PC-9 (cell line): ENCODE measurements around the gene BCKDHA. TPM values are rescaled to one million over a fixed set of nuclear protein-coding genes. Genes with fewer than 3 reads are reported as not detected.

ENCODE experiments used
- BruUV-seq: library from RNA; stranded (reverse); fragments of 400-500 nt; replicated peaks from 2 replicates; lab custom pipeline; 2021; lab: Mats Ljungman, UMichigan
- CTCF ChIA-PET: fragments of 300-600 bp; sonication (Branson Sonifier 250); formaldehyde crosslinking; loops from one replicate; lab custom pipeline; 2022; ENCODE audit warnings: antibody characterized with exemption; lab: Charles Lee
- POLR2A ChIA-PET: fragments of 300-600 bp; sonication (Branson Sonifier 250); formaldehyde crosslinking; loops from one replicate; lab custom pipeline; 2022; ENCODE audit warnings: antibody characterized with exemption; ENCODE audit not compliant: unreplicated experiment; lab: Charles Lee
- DNase-seq, 2 experiments: peaks; one replicate each; pipeline versions ENCODE4 v3.0.0 to v3.0.0-alpha.2; 2015 to 2022; ENCODE audit warnings: mixed read lengths in 1 of 2
- H2AFZ ChIP-seq: fragments of 200-600 bp; sonication (generic); 2 replicates; pipeline ENCODE4 v1.8.1; 2017; ENCODE audit warnings: antibody characterized with exemption
- H3F3A ChIP-seq: fragments of 200-600 bp; sonication (generic); 2 replicates; pipeline ENCODE4 v1.8.1; 2017; ENCODE audit warnings: antibody characterized with exemption, mild to moderate bottlenecking, low read depth; ENCODE audit not compliant: insufficient read depth
- H3K27ac ChIP-seq: fragments of 200-600 bp; sonication (generic); 2 replicates; pipeline ENCODE4 v1.6.1; 2016; ENCODE audit warnings: mixed run types
- H3K27me3 ChIP-seq: fragments of 200-600 bp; sonication (generic); 2 replicates; pipeline ENCODE4 v1.6.1; 2016; ENCODE audit warnings: low read depth, mixed run types; ENCODE audit not compliant: insufficient read depth
- H3K36me3 ChIP-seq: fragments of 200-600 bp; sonication (generic); 2 replicates; pipeline ENCODE4 v1.6.1; 2016; ENCODE audit warnings: low read depth, mixed run types
- H3K4me1 ChIP-seq: fragments of 200-600 bp; sonication (generic); replicated peaks from 2 replicates; pipeline ENCODE4 v1.6.1; 2016; ENCODE audit warnings: mixed run types; ENCODE audit not compliant: insufficient read depth
- H3K4me2 ChIP-seq: fragments of 200-600 bp; sonication (generic); 2 replicates; pipeline ENCODE4 v1.6.1; 2017; ENCODE audit warnings: mixed run types
- H3K4me3 ChIP-seq: fragments of 200-600 bp; sonication (generic); 2 replicates; pipeline ENCODE4 v1.6.1; 2016; ENCODE audit warnings: mixed run types
- H3K79me2 ChIP-seq: fragments of 200-600 bp; sonication (generic); 2 replicates; pipeline ENCODE4 v1.6.1; 2017; ENCODE audit warnings: low read depth, mixed run types
- H3K9me2 ChIP-seq: fragments of 200-600 bp; sonication (generic); 2 replicates; pipeline ENCODE4 v1.8.1; 2017; ENCODE audit warnings: mild to moderate bottlenecking; ENCODE audit not compliant: insufficient read depth
- H3K9me3 ChIP-seq: fragments of 200-600 bp; sonication (generic); 2 replicates; pipeline ENCODE4 v1.8.1; 2016; ENCODE audit warnings: low read depth; ENCODE audit not compliant: insufficient read depth
- H4K20me1 ChIP-seq: fragments of 200-600 bp; sonication (generic); 2 replicates; pipeline ENCODE4 v1.8.1; 2017; ENCODE audit not compliant: insufficient read depth
- CTCF ChIP-seq: fragments of 200-600 bp; sonication (generic); conservative IDR thresholded peaks from 2 replicates; pipeline ENCODE4 v1.6.1; 2017; ENCODE audit warnings: mixed run types, antibody characterized with exemption, mild to moderate bottlenecking, moderate library complexity
- EZH2 ChIP-seq: fragments of 200-600 bp; sonication (generic); IDR thresholded peaks from 2 replicates; pipeline ENCODE4 v1.8.0; 2017; ENCODE audit warnings: antibody characterized with exemption, low read depth
- intact Hi-C: fragments of 100-400 bp; cut with micrococcal nuclease; formaldehyde crosslinking; loops from one replicate; pipeline ENCODE4 v1.10.0; 2022; ENCODE audit not compliant: unreplicated experiment
- total RNA-seq: library from RNA; stranded (reverse); gene quantifications from 2 replicates; pipeline ENCODE4 v1.2.3, GENCODE V29; 2021

BCKDHA gene
- total RNA-seq, 1 experiment from 2014 or later, result 26.3 TPM

DNA sequence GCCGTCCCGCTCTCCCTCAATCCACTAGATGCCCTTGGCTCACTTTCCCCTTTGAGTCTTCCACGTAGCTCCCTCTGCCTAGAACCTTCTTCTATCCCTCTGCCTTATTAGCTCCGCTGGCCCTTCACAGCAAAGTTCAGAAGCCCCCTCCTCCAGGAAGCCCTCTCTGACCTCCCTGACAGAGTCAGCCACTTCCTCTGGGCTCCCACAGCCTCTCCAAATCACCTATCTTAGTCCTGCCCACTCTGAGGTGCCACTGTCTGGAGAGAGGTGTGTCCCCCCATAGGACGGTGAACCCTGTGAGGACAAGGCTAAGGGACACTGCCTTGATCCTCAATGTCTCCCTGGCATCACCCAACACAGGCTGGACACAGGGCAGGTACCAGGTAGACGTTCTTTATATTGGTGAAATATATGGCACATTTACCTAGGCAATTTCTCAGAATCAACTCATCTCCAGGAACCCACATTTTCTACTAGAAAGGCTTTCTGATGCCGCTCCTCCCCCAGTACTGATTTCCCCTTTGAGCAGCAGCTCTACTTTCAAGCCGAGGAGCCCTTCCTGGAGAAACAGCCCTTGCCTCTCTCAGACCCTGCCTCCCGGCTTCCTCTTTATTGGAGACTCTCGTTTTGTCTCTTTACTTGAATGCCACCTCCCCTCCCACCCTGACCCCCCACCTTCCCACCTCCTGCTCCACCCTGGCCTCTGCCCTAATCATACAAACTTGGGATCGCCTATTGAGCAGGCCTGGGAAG is 40.5 kb upstream of the BCKDHA start:
- Histone ChIP-seq H3K4me1 (no peaks in the 10 kb centered on the region), H3K9me2 (no peaks in the 10 kb centered on the region), H3K27me3 (no peaks in the 10 kb centered on the region), H3K36me3 (no peaks in the 10 kb centered on the region), H4K20me1 (no peaks in the 10 kb centered on the region), H3K79me2 (no peaks in the 10 kb centered on the region; the same call in 1 of the 2 replicates), H3K4me2 (no peak overlapping the region), H3K9me3 (no peaks in the 10 kb centered on the region), H3F3A (peaks cover 8% of the 10 kb centered on the region; the same call in 1 of the 2 replicates), H3K4me3 (no peak overlapping the region), H2AFZ (no peak overlapping the region), H3K27ac (no peak overlapping the region)
- no TSS peak for BruUV-seq
- intact Hi-C loops, result loop anchor here (10.0 kb wide), 1 partner anchor 78 kb away; the partner anchor contains the start of gene DMAC2
- ChIA-PET POLR2A (no interaction called here), CTCF (no interaction called here)
- DNase-seq, result no peak
- no peak for TF ChIP-seq EZH2
- TF ChIP-seq CTCF, result no peak

- TF ChIP-seq CTCF, result no peak
- TF ChIP-seq EZH2, result no peak
- Histone ChIP-seq H3K27me3 (no peaks in the 10 kb centered on the region), H3F3A (peaks cover 9% of the 10 kb centered on the region; the same call in 1 of the 2 replicates), H3K4me3 (no peak overlapping the region), H4K20me1 (no peaks in the 10 kb centered on the region), H3K79me2 (no peaks in the 10 kb centered on the region; the same call in 1 of the 2 replicates), H3K27ac (no peak overlapping the region), H2AFZ (no peak overlapping the region), H3K4me2 (no peak overlapping the region), H3K9me2 (no peaks in the 10 kb centered on the region), H3K4me1 (no peaks in the 10 kb centered on the region; the same call in 1 of the 2 replicates), H3K36me3 (no peaks in the 10 kb centered on the region), H3K9me3 (no peaks in the 10 kb centered on the region)
- ChIA-PET POLR2A (no interaction called here), CTCF (no interaction called here)
- no peak for DNase-seq
- intact Hi-C loops, result loop anchor here (10.0 kb wide), 1 partner anchor 77 kb away; the partner anchor contains the start of gene DMAC2
- no TSS peak for BruUV-seq
Measured at GRCh38 chr19:41357746-41358145, 39.9 kb upstream of the BCKDHA start.

DNA sequence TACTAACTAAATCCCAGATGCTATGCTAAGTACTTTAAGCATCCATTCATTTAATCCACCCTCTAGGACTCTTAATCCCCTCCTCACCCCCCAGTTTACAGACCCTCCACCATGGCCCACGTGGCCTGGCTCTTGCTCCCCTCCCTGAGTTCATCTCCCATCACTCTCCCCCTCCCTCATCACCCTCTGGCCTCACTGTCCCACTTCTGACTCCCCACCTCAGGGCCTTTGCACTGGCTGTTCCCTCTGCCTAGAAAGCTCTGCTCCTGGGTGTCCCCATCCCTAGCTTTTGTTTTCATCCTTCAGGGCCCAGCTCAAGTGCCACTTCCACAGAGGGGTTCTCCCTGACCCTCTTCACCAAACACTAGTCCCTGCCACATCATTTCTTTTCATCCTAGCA is 37.9 kb upstream of the BCKDHA start:
- Histone ChIP-seq H3K9me2 (no peaks in the 10 kb centered on the region), H3K4me3 (no peak overlapping the region), H3K4me1 (peaks cover 6% of the 10 kb centered on the region; the same call in 1 of the 2 replicates), H3K27me3 (no peaks in the 10 kb centered on the region), H3K27ac (no peak overlapping the region), H2AFZ (no peak overlapping the region), H4K20me1 (no peaks in the 10 kb centered on the region), H3F3A (peaks cover 13% of the 10 kb centered on the region; the same call in 1 of the 2 replicates), H3K36me3 (no peaks in the 10 kb centered on the region), H3K79me2 (peaks cover 5% of the 10 kb centered on the region; the same call in 1 of the 2 replicates), H3K4me2 (no peak overlapping the region), H3K9me3 (no peaks in the 10 kb centered on the region)
- BruUV-seq, result no TSS peak
- TF ChIP-seq CTCF (no peak), EZH2 (no peak)
- ChIA-PET CTCF (interaction anchor here (0.5 to 0.7 kb wide), 2 partner anchors 21 to 451 kb away, joined by 3 to 8 read pairs; no protein-coding TSS in a partner anchor), POLR2A (no interaction called here)
- no peak for DNase-seq
- intact Hi-C loops, result loop anchor here (10.0 kb wide), 1 partner anchor 75 kb away; the partner anchor contains the start of gene DMAC2
